SU-DHL-6 (cell line): Measurements from ENCODE around the gene RPL26.

ENCODE experiments used
- CTCF ChIP-seq: fragments of 200-600 bp; sonication (generic); IDR thresholded peaks from one replicate; pipeline ENCODE4 v1.5.1; 2017; ENCODE audit warnings: antibody characterized with exemption, mild to moderate bottlenecking, low read length, moderate library complexity; ENCODE audit not compliant: insufficient read depth, poor library complexity, severe bottlenecking
- EZH2phosphoT487 ChIP-seq: fragments of 200-600 bp; sonication (generic), shearing (Covaris generic); conservative IDR thresholded peaks from 2 replicates; pipeline ENCODE4 v1.6.1; 2018; ENCODE audit warnings: mild to moderate bottlenecking, antibody characterized with exemption, low read length, moderate library complexity, mixed read lengths

- TF ChIP-seq CTCF (no peak), EZH2phosphoT487 (no peak)
Observed at GRCh38 chr17:8380049-8380448, 2.9 kb downstream of the RPL26 start.
